Hematopoietic multipotent progenitor cell (in vitro differentiated cells): ENCODE results near the gene TUBE1. TPM values are rescaled to one million over a fixed set of nuclear protein-coding genes. Genes with fewer than 3 reads are reported as not detected.

ENCODE experiments used
- DNase-seq, 3 donors: peaks; one replicate each; pipeline ENCODE4 v3.0.0-alpha.2; 2011 to 2015; ENCODE audit warnings: low read depth in 2 of 3, low spot score in 2 of 3
- total RNA-seq: library from RNA; depleted of rRNA; stranded (reverse); fragments of >200 nt; gene quantifications from one replicate; pipeline ENCODE4 v1.2.3, GENCODE V29; 2012

The TUBE1 gene
- total RNA-seq, 1 donor = 11.6 TPM

DNA sequence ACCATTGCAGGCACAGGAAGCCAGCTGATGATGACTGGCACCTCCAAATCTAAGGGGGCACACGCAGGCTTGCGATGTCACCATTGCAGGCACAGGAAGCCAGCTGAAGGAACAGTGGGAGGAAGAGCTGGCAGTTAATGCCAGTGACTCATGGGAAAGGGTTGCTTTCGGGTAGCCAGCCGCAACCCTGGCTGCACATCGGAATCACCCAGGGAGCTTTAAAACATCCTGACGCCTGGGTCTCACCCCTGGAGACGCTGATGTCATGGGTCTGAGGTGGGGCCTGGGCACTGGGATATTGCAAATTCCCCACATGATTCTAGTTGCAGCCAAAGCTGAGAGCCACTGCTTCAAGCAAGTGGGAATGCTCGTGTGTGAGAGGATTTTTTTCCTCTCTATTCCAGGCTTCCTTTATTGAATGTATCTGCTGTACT lies 49.5 kb downstream of the TUBE1 start:
- DNase-seq = no peak

DNA sequence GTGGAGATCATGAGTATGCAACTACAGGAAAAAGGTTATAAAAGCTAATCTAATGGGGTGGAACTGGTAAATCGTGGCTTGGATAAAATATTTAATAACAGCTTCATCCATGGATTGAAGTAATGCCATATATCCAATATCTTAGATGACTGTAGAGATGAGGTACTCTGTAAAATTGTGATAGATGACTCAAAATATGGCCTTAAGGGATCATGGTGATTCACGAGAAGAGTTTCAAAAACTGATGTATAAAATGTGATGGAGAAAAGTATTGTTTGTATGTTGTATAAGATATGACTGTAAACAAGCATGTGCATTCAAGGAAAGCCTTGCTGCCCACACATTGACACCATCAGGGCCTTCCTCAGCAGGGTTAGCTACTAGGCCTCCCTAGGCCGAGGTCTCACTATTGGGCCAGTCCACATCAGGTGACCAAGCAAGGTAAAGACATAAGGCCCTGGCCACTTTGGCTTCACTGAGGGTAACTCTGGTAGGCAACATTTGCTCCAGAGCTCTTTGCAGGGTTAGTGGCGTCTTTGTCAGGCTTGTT lies 51.1 kb downstream of the TUBE1 start:
- DNase-seq = no peak

DNA sequence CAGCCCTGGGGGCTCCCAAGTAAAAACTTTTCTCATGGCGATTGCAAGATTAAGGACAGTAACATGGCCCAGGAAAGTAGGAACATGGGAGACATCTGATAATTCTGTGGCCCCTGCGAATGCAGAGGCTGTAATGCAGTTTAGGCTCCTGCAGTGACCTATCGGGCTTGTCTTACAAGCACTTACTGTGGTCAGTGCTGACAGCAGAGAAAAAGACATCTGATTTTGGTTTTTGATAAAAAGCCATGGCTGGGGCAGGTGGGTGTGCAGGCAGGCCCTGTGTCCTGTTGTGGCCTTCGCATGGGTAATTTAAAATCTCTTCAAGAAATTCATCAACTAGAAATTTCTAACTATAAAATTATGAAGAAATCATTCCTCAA lies 52.7 kb downstream of the TUBE1 start:
- no peak for DNase-seq

DNA sequence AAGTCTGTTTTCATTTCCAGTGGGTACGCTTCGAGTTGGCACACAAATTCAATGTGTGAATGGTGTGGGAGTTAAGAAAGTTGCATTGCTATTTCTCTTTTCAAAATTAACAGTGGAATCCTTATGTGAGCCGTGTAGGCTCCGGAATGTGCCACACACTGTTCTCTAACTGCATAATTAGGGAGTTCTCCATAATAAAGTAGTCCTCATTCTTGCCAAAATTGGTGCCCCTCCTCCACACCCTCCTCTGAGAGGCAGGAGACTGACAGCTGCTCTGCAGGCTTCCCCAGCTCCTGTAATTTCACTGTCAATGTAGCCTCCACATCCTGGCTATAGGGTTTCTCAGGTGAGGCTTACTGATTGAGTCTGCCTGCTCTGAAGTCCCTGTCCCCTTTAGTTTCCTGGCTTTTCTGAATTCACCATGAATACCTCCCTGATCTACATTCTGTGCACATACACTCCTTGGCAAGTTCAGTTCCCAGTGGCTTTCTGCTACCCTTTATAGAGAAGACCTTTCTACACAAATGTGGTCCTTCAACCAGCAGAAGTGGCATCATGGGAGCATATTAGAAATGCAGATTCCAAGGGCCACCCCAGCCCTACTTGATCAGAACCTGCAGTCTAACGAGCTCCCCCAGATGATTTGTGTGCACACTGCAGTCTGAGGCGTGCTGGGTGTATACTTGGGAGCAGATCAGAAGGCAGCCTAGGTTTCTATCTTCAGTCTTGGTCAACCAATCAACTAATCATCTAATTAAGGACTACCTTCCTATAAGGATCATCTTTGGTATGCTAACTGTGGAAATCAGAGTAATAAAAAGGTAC lies 53.3 kb downstream of the TUBE1 start:
- DNase-seq = no peak

DNA sequence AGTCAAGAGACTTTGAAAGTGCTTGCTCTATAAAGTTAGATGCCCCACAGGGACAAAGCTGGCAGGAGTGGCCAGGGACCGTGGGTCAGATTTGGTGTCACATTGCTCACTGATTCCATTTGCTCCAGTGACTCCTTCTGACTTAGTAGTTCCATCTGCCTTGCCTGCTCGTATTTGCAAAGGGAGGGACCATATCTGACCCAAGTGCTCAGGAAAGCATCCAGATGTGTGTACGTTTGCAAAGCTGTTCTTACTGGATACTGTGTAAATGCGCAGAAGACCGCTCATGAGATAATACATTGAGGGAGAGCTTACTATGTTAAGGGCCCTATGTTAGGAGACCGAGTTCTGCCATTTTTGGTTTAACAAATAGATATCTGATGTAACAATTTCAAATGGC lies 54.6 kb downstream of the TUBE1 start:
- no peak for DNase-seq

DNA sequence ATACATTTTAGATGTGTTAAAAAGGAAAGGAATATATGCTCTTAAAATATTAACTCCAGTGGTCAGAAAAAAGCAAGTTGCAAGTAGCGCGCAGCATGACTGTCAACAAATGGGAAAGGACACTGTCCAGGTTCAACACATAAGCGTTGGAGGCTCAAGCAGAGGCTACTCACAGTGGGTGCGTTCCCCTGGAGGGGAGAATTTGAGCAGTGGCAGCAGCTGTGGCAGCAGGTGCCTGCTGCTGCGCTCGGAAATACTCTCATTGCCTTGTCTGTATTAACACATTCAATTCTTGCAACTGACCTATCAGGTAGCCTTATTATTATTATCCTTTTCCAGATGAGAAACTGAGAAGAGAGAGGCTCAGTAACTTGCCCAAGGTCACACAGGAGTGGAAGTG lies 55.3 kb downstream of the TUBE1 start:
- no peak for DNase-seq

DNA sequence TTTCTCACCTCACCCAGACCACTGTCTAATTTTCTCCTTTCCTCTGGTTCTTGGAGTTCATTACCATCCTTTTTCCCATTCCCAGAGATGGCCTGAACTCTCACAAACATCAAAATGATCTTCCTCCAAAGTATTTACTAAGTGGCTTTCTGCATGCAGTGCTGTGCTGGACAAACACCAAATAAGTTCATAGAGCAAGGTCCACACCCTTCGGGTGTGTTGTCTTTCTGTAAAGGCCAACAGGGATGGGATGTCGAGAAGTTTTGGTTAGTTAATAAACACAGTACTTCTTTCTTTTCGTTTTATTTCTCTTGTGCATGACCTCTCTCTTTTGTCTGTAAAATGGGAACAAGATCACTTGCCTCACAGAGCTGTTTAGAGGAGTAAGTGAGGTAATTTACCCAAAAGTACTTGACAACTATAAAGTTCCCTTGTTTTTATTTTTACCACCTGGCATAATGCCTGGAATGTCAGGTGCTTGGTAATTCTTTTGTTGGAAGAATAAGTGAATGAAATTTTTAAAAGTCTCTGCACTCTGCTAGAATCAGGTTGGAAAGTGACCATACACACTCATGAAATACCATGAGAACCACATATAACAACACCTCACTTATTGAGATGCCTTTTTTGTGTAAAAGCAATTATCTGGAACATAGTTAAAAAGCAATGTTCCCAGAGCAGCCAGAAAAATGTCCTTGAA lies 56.2 kb downstream of the TUBE1 start:
- DNase-seq = no peak

DNA sequence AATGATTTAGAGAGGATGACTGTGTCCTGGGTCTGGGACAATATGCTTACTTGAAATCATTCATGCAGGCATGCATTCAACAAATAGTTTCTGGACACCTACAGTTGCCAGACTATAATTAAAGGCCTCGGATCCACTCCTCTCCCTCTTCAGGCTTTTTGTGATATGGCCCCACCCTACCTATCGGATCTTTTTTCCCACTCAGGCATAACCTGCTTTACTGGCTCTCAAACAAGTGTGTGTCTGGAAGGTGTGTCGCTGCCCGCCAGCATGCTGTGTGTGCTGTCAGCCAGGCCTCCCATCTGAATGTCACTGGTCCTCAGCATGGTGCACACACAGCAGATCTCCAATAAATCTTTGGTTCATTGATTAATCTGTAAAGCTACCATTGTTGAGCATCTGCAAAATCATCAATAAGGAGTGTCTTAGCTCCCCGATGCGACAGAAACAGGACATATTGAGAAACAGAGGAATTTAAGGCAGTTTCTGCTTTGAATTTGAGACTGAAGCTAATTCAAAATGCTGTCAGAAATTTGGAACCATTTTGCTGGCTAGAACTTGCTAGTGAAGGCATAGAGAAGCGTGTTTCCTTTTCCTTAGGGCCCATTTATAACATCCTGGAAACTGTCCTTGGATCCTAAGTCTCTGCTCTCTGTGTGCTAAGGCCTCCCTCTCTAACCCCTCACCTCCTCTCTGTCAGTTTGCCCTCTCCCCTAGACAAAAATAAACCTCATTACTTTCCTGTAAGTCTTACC lies 56.9 kb downstream of the TUBE1 start:
- DNase-seq = no peak

DNA sequence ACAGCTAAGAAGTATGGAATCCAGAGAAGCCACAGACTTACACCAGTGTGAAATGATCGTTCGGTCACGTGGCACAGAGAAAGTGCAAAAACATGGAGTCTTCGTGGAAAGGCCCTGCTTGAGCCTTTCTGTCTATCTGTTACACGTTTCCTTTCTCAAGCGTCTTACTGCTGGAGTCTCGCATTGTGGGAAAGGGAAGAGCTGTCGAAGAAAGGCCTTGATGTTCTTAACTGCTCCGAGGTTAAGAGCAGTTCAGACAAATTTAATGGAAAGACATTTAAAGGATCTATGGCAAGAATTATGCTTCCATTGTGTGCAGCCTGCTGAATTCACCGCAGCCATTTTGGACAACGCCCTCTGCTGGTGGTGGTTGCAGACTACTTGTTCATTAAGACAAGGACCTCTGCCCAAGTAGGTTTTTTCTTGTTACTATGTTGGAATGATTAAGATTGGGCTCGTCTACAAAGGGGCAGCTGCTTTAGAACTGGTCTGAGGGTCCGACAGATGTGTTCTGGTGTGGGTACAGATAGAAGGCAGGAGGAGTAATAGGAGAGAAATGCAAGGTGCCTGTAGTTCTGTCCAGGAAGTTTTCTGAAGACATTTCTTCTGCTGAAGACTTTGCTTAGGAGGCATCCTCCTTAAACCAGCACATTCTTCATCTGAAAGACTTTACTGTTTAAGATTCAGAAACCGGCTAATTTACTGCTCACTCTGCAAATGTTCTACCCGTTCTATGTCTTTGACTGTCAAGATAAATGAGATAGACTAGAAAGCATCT lies 58.0 kb downstream of the TUBE1 start:
- peak; percentile 31 to 82 (median 66) for DNase-seq

DNA sequence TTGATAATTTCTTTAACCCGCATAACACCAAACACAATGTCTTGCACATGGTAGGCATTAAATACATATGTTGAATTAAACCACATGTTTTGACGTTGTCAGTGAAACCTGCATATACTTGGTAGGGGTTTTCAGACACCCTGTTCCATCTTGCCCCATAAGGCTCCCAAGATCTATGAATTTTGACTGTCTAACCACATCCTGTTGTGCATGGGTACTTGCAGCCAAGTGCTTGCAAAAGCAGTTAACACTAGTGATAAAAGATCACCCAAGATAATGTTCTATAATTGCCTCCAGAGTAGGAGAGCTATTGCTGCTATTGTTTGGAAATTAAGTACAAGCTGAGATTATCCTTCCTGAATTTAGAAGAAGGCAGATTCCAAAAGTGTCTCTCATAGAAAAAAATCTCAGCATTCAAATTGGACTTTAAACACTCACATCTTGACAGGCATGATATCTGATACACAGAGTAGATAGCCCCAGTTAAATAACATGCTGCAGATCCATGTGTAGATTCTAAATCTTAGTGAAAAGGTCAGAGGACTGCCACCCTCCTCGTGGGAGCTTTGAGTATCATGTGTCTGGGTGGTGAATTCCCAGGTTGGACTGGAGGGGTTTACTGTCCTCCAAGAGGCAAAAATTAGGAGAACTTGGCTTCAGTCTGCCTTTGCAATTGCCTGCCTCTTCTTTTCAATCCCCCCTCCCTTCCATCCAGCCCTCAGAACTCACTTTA lies 59.2 kb downstream of the TUBE1 start:
- DNase-seq = peak in 2 of 3 donors; percentile 44 to 50

DNA sequence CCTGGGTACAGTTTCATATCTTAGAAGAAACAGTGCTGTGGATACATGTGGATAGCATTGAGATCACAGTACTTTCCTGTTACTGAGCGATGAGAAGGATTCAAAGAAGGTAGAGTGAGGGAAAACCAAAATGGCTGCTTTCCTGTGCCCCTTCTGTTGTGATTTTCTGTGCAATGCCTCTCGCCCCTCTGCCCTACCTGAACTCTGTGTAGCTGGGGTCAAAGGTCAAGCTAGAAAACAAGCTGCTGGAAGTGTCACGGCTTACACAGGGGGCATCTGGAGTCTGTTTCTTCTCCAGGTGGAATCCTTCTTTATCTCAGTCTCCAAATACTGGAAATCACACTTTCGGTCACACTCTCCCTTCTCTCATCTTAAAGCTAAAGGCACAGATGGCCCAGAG lies 60.3 kb downstream of the TUBE1 start:
- DNase-seq = no peak

DNA sequence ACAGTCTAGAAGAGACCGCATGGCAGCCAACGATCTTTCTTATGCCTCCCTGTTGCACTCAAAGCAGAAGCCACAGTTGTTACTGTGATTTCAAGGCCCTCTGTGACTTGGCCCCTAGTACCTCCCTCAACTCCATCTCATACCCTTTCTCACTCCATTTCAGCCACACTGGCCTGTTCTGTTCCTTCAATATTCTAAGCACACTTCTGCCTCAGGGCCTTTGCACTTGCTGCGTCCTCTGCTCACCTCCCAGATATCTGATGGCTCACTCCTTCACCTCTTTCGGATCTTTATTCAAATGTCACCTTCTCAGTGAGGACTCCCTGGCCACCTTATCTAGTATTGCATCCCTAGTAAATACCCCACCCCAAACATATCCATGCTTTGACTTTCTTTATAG lies 62.8 kb downstream of the TUBE1 start:
- no peak for DNase-seq

DNA sequence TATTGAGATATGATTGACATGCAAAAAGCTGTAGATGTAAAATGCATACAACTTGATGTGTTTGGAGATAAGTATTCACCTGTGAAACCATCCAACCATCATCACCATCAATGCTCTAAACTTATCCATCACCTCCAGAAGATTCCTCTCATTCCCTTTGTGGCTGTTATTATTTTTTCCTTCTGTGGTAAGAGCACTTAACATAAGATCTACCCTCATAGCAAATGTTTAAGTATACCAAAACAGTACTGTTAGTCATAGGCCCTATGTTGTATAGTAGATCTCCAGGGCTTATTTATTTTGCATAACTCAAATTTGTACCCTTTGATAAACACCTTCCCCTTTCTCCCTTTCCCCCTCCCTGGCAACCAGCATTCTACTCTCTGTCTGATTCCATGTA lies 64.5 kb downstream of the TUBE1 start:
- no peak for DNase-seq

DNA sequence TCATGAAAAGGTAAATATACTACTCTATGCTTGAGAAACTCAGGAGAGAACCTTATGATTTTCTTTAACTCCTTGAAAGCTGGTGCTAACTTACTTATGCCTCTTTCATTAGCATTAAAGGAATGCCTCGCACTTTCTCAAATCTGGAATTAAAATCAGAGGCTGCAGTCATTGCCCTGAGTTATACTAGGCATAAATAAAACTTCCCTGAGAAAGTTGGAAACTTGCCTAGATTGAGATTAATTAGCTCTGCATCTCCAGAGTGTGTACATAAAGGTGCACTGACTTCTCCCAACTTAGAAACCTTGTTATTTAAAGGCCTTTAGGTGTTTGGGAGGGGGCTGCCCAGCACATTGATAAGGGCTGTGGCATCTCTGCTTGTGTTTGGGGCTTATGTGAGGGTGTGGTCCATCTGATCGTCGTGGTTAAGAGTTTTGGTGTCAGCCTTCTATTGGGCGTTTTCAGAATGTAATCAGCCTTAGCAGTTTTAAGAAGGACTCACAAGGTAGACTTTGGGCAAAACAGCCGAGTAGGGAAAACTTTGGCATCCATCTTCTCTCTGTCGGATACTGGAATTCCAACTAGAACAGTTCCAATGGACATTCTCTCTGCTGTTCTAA lies 65.5 kb downstream of the TUBE1 start:
- no peak for DNase-seq

Other genes starting within 250 kb of the TUBE1 start
- 20.2 TPM for gene FYN, start 214.0 kb downstream of the TUBE1 start, total RNA-seq
- gene CCN6, start 33.4 kb downstream of the TUBE1 start, total RNA-seq = not detected
- gene FAM229B, start 109 bp upstream of the TUBE1 start, total RNA-seq = 5.1 TPM
- gene LAMA4, start 167.1 kb upstream of the TUBE1 start, total RNA-seq = 0.54 TPM